Measurements from ENCODE around the gene CAMK1D. TPM values are rescaled to one million over a fixed set of nuclear protein-coding genes. Genes with fewer than 3 reads are reported as not detected.
"Not testable (repeated sequence)": the region's sequence is repeated elsewhere in the genome, so short reads cannot be mapped to it uniquely, and the experiment has no call there.

CAMK1D gene
- total RNA-seq: 14.0 TPM

GRCh38 chr10:12348870-12349628 lies at the start of gene CAMK1D:
Gene CAMK1D, plus strand, starts transcription at chr10:12349547.
- DNase-seq: peak; percentile 66

GRCh38 chr10:12301036-12301435 lies 48.3 kb upstream of the CAMK1D start:
- DNase-seq: not testable (repeated sequence)

DNA sequence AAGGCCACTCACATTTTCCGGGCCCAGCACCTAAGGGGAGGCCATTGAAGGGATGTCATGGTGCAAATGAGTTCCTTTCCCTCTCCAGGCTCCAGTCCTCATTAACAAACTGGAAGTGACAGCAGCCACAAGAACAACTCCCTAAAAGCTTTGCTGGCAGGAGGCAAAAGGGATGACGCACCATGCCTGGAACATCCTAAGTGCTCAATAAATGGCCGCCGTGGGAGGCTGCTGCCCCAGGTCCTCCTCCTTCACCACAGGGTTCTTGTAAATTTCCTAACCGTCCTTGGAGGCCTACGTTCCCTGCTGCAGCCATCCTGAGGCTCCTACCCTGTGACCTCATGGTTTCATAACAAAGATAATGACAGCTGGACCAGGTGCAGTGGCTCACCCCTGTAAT lies 41.3 kb upstream of the CAMK1D start:
- no peak for DNase-seq

GRCh38 chr10:12308736-12309375 lies 40.5 kb upstream of the CAMK1D start:
- no peak for DNase-seq

DNA sequence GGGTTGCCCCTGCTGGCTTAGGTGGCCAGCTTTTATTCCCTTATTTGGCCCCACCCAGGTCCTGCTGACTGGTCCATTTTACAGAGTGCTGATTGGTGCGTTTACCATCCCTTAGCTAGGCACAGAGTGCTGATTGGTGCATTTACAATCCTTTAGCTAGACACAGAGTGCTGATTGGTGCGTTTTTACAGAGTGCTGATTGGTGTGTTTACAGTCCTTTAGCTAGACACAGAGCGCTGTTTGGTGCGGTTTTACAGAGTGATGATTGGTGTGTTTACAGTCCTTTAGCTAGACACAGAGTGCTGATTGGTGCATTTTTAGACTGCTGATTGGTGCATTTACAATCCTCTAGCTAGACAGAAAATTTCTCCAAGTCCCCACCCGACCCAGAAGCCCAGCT lies 39.6 kb upstream of the CAMK1D start:
- not testable (repeated sequence) for DNase-seq

- no peak for DNase-seq
Measured at GRCh38 chr10:12314836-12315235, 34.5 kb upstream of the CAMK1D start.

- DNase-seq: no peak
Measured at GRCh38 chr10:12319076-12319475, 30.3 kb upstream of the CAMK1D start.

- DNase-seq: no peak
Measured at GRCh38 chr10:12320892-12321291, 28.5 kb upstream of the CAMK1D start.

GRCh38 chr10:12321641-12322040 lies 27.7 kb upstream of the CAMK1D start:
- DNase-seq: no peak

DNA sequence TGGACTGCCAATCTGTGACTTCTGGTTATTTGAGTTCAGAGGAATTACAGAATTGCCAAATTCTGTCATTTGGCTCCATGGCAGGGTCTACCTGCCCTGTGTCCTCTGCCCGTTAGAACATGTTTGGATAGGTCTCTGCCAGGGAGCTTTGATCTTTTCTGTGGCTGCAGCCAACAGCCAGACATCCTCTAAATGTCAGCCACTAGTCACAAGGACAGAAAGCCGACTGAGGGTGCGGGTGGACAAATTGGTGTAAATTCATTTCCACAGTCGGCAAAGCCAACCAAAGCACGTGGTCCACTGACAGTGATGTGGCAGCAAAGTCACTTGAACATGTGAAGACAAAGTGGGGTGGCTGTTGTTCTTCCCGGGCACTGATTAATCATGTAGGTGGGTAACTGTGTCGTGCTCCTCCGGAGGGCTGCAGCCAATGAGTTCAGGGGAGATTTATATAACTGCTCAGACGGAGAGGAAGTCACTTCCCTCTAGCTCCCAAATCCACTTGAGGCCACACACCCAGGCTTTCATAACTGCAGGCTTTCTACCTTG lies 26.7 kb upstream of the CAMK1D start:
- DNase-seq: no peak

- no peak for DNase-seq
Measured at GRCh38 chr10:12324530-12324929, 24.8 kb upstream of the CAMK1D start.

DNA sequence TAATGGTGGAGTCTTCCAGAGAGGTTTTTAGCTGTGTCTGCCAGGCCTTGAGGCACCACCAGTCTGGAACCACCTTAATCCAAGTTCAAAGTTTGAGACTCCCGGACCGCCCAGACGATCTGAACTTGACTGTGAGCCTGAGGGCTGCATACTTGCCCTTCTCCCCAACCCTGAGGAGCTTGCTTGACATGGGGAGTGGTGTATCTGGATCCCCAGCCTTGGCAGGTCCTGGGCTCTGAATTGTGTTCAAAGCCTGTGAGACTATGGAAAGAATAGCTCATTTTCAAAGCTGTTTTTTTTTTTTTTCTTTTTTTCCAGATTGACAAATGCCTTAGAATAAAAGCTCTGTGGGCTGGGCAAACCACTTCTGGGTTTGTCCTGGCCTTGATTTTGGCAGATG lies 22.3 kb upstream of the CAMK1D start:
- DNase-seq: no peak

DNA sequence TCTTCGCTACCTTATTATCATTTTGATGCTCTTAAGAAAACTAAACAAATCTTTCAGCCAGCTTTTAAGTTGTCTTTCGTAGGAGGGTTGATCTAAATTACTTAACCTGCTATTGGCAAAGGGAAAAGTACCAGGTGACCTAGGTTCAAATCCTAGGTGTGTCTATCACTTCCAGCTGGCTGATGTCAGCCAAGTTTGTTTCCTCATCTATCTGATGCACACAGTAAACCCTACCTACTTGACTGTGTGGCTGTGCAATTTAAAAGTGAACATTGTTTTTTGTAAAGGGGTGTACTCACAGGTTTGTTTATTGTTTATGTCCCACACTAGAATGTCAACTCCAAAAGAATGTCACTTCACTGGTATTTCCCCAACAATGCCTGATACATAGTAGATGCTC lies 21.9 kb upstream of the CAMK1D start:
- no peak for DNase-seq

DNA sequence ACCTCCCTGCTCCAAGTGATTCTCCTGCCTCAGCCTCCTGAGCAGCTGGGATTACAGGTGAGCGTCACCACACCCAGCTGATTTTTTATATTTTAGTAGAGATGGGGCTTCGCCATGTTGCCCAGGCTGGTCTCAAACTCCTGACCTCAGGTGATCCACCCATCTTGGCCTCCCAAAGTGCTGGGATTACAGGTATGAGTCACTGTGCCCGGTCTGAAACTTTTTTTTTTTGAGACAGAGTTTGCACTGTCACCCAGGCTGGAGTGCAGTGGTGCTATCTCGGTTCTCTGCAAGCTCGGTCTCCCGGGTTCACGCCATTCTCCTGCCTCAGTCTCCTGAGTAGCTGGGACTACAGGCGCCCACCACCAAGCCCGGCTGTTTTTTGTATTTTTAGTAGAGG lies 21.0 kb upstream of the CAMK1D start:
- DNase-seq: not testable (repeated sequence)

DNA sequence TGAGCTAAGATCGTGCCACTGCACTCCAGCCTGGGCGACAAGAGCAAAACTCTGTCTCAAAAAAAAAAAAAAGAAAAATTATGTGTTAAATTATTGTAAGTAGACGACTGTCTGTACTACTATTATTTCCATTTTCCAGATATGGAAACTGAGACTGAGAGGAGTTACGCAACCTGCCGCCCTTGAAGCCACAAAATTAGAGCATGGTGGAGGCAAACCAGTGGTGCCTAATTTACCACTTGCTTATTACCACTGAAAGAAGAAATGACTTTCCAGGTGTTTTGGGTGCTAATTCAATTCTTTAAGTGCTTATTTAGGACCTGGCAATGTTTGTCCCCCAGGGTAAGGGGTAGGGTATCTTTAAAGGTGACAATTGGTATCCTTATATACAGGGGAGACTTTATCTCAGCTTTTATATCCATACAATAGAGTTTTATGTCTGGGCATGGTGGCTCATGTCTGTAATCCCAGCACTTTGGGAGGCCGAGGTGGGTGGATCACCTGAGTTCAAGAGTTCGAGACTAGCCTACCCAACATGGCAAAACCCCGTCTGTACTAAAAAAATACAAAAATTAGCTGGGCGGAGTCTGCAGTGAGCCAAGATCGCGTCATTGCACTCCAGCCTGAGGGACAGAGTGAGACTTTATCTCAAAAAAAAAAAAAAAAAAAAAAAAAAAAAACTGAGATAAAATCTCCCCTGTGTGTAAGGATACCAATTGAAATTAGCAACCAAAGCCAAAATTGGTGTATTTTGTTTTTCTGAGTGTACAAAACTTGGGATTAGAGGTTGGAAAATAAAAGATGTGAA lies 16.6 kb upstream of the CAMK1D start:
- DNase-seq: no peak

DNA sequence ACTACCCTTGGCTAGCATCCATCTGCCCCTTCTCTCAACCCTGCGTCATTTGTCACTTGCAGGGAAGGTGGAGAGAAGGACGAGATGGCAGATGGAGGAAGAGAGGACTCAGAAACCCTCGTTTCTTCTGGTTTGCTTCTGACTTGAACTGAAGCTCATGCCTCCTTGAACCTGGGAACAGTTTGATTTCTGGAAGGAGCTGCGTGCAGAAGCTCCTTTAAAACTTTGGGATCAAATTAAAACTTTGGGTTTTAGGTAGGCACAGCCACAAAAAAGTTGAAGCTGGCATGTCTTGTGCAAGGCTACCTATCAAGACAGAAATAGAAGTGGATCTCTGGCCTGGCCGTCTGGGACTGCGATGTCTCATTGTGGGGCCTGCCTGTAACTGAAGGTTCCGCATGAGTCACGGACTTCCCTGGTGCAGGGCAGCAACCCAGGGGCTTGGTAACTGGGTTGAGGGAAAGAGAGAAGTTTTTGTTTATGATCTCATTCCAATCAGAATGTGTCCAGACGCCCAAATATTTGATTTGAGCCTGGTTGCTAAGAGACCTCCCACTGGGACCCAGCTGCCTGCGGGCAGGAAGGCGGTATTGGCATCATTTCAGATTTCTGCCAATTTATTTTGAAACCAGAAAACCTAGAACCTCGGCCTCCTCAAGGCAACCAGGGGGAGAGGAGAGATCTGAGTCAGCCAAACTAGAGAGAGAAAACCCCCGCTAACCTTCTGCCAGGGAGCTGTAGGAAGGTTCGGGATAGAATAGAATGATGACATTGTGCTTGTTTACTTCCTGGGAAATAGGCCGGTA lies 15.8 kb upstream of the CAMK1D start:
- DNase-seq: peak; percentile 50

DNA sequence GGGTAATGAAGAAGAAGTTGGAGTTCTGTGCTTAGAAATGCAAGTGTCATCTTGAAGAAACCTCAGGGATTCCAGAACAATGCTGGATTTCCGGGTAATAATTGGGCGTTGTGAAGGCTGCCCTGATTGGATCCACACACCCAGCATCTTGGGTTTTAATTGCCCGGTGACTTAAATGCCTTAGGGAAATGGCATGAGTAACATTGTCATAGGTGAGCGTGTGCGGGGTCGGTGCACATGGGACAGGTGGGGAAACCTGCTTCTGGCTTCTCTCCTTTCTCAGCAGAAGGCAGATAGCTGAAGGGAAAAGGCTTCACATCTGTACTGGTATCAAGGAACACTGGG lies 15.2 kb upstream of the CAMK1D start:
- DNase-seq: no peak

- DNase-seq: not testable (repeated sequence)
Measured at GRCh38 chr10:12335169-12335568, 14.2 kb upstream of the CAMK1D start.

- DNase-seq: peak; percentile 72
Measured at GRCh38 chr10:12337453-12338372, 11.6 kb upstream of the CAMK1D start.

DNA sequence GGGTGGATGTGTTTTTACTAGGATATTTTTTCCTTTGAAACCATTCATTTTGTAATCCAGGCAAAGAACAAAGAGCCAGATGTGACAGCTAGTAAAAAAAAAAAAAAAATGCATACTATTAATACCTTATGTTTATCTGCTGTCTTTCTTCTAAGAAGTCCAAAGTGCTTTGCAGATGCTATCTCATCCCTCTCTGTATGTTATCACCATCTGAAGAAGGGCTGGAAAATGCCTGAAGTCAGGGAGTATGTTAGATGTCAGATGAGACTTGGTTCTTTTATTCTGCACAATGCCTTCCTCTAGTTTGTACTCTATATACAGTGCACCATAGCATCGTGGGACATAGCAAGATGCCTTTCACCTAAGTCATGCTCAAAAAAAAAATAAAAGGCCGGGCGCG lies 10.4 kb upstream of the CAMK1D start:
- no peak for DNase-seq

GRCh38 chr10:12340371-12340770 lies 9.0 kb upstream of the CAMK1D start:
- no peak for DNase-seq
